ENCODE data around the gene OR2A14. TPM values are rescaled to one million over a fixed set of nuclear protein-coding genes. Genes with fewer than 3 reads are reported as not detected.
"Not testable (repeated sequence)": the region's sequence is repeated elsewhere in the genome, so short reads cannot be mapped to it uniquely, and the experiment has no call there.

The OR2A14 gene
- total RNA-seq, 1 donor from 2014 or later, result not detected

- H3K4me1 ChIP-seq; H3K4me3 ChIP-seq; H3K27ac ChIP-seq; DNase-seq; H3K9me3 ChIP-seq; H3K36me3 ChIP-seq; intact Hi-C loops (cut with DNase I); H3K27me3 ChIP-seq (ENCODE audit: low read depth): not testable (repeated sequence)
- peak; percentile 75 to 90 for ATAC-seq
- peak; percentile 42 for TF ChIP-seq CTCF (IDR thresholded peaks at IDR 0.05)
Observed at GRCh38 chr7:144178380-144179164, 55.6 kb downstream of the OR2A14 start.

GRCh38 chr7:144179165-144179479 lies 56.1 kb downstream of the OR2A14 start:
- DNase-seq; H3K9me3 ChIP-seq; intact Hi-C loops (cut with DNase I); H3K27ac ChIP-seq; H3K4me1 ChIP-seq; H3K4me3 ChIP-seq; H3K36me3 ChIP-seq; H3K27me3 ChIP-seq (ENCODE audit: low read depth): not testable (repeated sequence)
- peak in 1 of 2 donors; percentile 18 for ATAC-seq

Other genes starting within 250 kb of the OR2A14 start
- gene TCAF1, start 221.0 kb upstream of the OR2A14 start, total RNA-seq, result 43.3 TPM
- gene OR2F2, start 187.9 kb upstream of the OR2A14 start, total RNA-seq, result not detected
- gene OR2F1, start 168.3 kb upstream of the OR2A14 start, total RNA-seq, result not detected
- gene OR6B1, start 122.9 kb upstream of the OR2A14 start, total RNA-seq, result not detected
- gene OR2A5, start 74.2 kb upstream of the OR2A14 start, total RNA-seq, result not detected
- gene OR2A25, start 53.4 kb upstream of the OR2A14 start, total RNA-seq, result not detected
- gene OR2A12, start 36.9 kb upstream of the OR2A14 start, total RNA-seq, result not detected
- gene OR2A2, start 13.6 kb upstream of the OR2A14 start, total RNA-seq, result not detected
- 8.5 TPM for gene CTAGE4, start 60.3 kb downstream of the OR2A14 start, total RNA-seq
- gene ARHGEF35, start 72.7 kb downstream of the OR2A14 start, total RNA-seq, result 10.3 TPM
- not detected for gene OR2A42, start 116.4 kb downstream of the OR2A14 start, total RNA-seq
- 12.1 TPM for gene OR2A7, start 141.6 kb downstream of the OR2A14 start, total RNA-seq
- 4.2 TPM for gene CTAGE8, start 146.1 kb downstream of the OR2A14 start, total RNA-seq
- gene OR2A1, start 189.2 kb downstream of the OR2A14 start, total RNA-seq, result 0.15 TPM
- gene ARHGEF5, start 232.2 kb downstream of the OR2A14 start, total RNA-seq, result 39.5 TPM